MM.1S (cell line): Measurements from ENCODE around the gene RPTOR.

ENCODE experiments used
- DNase-seq: peaks from one replicate; pipeline ENCODE4 v3.0.0-alpha.2; 2015
- H2AFZ ChIP-seq: fragments of 300-600 bp; sonication (generic); 2 replicates; pipeline ENCODE4 v1.6.0; 2016; ENCODE audit warnings: antibody characterized with exemption, low read length
- H3F3A ChIP-seq: fragments of 300-600 bp; sonication (generic); 2 replicates; pipeline ENCODE4 v1.6.1; 2016; ENCODE audit warnings: mild to moderate bottlenecking, antibody characterized with exemption, low read length, moderate library complexity, mixed read lengths; ENCODE audit not compliant: insufficient read depth
- H3K27ac ChIP-seq: fragments of 300-600 bp; sonication (generic); 2 replicates; pipeline ENCODE4 v1.5.1; 2016; ENCODE audit warnings: mild to moderate bottlenecking, low read length
- H3K27me3 ChIP-seq: fragments of 300-600 bp; sonication (generic); replicated peaks from 2 replicates; pipeline ENCODE4 v1.6.0; 2016; ENCODE audit warnings: low read length; ENCODE audit not compliant: insufficient read depth
- H3K36me3 ChIP-seq: fragments of 300-600 bp; sonication (generic); replicated peaks from 2 replicates; pipeline ENCODE4 v1.6.1; 2016; ENCODE audit warnings: mild to moderate bottlenecking, low read length, mixed read lengths; ENCODE audit not compliant: insufficient read depth
- H3K4me1 ChIP-seq: fragments of 300-600 bp; sonication (generic); 2 replicates; pipeline ENCODE4 v1.6.1; 2016; ENCODE audit warnings: low read length, mixed read lengths
- H3K4me2 ChIP-seq: fragments of 300-600 bp; sonication (generic); 2 replicates; pipeline ENCODE4 v1.6.0; 2016; ENCODE audit warnings: low read depth, low read length
- H3K4me3 ChIP-seq: fragments of 300-600 bp; sonication (generic); 2 replicates; pipeline ENCODE4 v1.5.1; 2016; ENCODE audit warnings: low read length, mixed read lengths
- H3K79me2 ChIP-seq: fragments of 300-600 bp; sonication (generic); 2 replicates; pipeline ENCODE4 v1.6.1; 2016; ENCODE audit warnings: mixed run types, low read length, mixed read lengths
- H3K9ac ChIP-seq: fragments of 300-600 bp; sonication (generic); 2 replicates; pipeline ENCODE4 v1.6.1; 2016; ENCODE audit warnings: low read length, mixed read lengths
- H3K9me2 ChIP-seq: fragments of 300-600 bp; sonication (generic); replicated peaks from 2 replicates; pipeline ENCODE4 v1.6.1; 2016; ENCODE audit warnings: mild to moderate bottlenecking, low read length, mixed read lengths; ENCODE audit not compliant: insufficient read depth
- H3K9me3 ChIP-seq: fragments of 300-600 bp; sonication (generic); replicated peaks from 2 replicates; pipeline ENCODE4 v1.6.1; 2016; ENCODE audit warnings: mild to moderate bottlenecking, low read length, mixed read lengths; ENCODE audit not compliant: insufficient read depth
- H4K20me1 ChIP-seq: fragments of 300-600 bp; sonication (generic); 2 replicates; pipeline ENCODE4 v1.6.1; 2016; ENCODE audit warnings: mild to moderate bottlenecking, low read length, moderate library complexity, mixed read lengths; ENCODE audit not compliant: insufficient read depth
- CTCF ChIP-seq: fragments of 300-600 bp; sonication (generic); IDR thresholded peaks from 2 replicates; pipeline ENCODE4 v1.5.1; 2016; ENCODE audit warnings: antibody characterized with exemption, low read length, mixed read lengths
- EZH2 ChIP-seq: fragments of 300-600 bp; sonication (generic); optimal IDR thresholded peaks from 2 replicates; pipeline ENCODE3; 2017; ENCODE audit warnings: low read depth, mild to moderate bottlenecking, antibody characterized with exemption, low read length, mixed read lengths
- EZH2phosphoT487 ChIP-seq: fragments of 300-600 bp; sonication (generic); IDR thresholded peaks from 2 replicates; pipeline ENCODE4 v1.6.1; 2018; ENCODE audit warnings: antibody characterized with exemption, low read length

RPTOR gene

DNA sequence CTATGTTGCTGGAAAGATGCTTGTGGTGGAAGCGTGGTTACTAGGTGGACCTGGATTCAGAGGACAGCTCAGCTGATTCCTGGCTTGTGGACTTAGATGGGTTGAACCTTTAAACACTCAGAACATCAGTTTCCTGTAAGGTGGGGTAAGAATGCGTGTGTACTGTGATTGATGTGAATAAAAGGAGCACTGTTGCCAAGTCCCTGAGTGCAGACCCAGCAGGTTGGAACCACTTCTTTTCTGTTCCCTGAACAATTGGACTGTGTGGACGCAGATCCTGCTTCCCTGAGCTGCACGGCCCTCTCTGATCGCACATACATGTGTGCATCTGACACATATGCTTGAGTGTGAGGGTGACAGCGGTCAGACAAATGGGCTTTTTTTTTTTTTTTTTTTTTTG is 37.5 kb downstream of the RPTOR start:
- H3K27ac ChIP-seq, result no peak overlapping the region
- TF ChIP-seq EZH2phosphoT487 (no peak), CTCF (no peak), EZH2 (no peak)
- peaks cover 63% of the 10 kb centered on the region for H3K79me2 ChIP-seq
- no peaks in the 10 kb centered on the region for H3K27me3 ChIP-seq
- no peaks in the 10 kb centered on the region for H3K9me3 ChIP-seq
- no peak overlapping the region for H2AFZ ChIP-seq
- no peak overlapping the region for H3K4me3 ChIP-seq
- no peak overlapping the region for H3K4me2 ChIP-seq
- no peaks in the 10 kb centered on the region for H3F3A ChIP-seq
- H3K9ac ChIP-seq, result no peak overlapping the region
- no peaks in the 10 kb centered on the region for H3K4me1 ChIP-seq
- DNase-seq, result no peak
- no peaks in the 10 kb centered on the region for H3K9me2 ChIP-seq
- H4K20me1 ChIP-seq, result no peaks in the 10 kb centered on the region
- H3K36me3 ChIP-seq, result no peaks in the 10 kb centered on the region

DNA sequence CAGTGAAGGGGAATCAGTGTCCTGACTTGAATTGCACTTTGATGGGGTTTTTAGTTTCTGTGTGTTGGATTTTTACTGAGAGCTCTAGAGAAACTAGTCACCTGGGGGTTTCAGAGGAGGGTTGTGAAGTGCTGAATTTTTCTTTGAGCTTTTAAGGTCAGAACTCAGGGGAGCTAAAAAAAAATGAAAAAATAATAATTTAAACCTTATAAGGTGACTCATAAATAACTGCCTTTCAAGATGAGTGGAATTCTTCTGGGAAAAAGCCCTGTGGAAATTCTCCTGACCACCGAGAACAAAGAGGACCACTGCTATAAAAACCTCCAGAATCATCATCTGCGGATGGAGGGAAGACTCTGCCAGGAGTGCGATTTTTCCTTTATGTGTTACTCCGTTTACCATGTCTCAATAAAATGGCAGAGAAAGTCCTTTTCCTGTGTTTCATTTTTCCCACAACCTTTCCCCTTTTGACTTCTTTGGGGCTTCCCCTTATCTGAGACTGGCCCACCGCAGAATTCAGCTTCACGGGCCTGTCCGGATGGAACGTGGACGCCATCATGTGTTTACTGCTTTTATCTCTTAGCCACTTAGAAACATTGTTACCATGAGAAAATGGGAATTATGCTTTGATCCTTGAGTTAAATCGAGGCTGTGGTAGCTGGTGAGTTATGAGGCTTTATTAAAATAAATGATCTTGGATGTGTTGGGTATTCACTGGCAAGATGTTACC is 39.7 kb downstream of the RPTOR start:
- no peaks in the 10 kb centered on the region for H3K36me3 ChIP-seq
- no peak for TF ChIP-seq CTCF
- no peak for TF ChIP-seq EZH2
- TF ChIP-seq EZH2phosphoT487, result no peak

DNA sequence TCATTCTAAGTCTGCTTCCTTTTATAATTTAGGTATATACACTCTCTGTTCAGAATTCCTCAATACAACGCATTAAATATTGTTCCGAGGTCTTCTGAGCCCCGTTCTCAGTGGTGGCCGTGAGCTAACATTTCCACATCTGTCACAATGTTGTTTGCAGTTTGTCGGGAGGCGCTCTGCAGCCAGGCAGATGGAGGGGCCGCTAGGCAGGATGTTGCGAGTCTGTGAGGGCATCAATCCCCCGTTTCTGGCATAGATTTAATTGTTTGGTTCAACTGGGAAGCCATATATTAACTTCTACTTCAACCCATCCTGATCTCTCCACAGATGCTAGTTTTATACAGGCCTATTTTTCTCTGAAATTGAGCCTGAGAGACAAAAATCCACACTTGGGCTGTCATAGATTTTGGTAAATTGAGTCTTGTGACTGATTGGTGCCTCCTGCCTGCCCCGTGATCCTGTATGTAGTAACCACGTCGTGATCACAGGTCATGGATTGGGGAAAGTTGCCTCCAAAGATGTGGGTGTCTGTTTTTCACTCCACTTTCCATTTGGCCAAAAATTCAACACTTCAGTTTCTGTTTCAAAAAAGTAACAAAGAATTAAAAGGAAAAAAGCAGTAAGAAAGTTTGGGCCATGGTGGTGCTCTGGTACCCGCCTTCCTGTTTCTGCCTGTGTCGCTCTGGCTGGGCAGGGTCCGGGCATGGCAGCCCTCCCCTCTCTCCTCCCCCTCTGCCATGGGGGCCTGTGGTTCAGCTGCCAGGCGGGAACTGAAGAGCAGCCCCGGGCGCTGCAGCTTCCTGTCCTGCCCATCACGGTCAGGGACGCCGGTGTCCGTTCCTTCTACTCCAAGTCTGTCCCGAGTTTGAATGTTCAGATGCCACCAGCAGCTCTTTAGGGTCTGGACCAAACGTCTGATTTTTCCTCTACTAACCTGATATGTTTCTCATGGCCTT is 41.5 kb downstream of the RPTOR start:
- Histone ChIP-seq H3K9ac (no peak overlapping the region), H3K79me2 (peaks cover 76% of the 10 kb centered on the region), H3K9me2 (no peaks in the 10 kb centered on the region), H3K27ac (no peak overlapping the region), H3K4me2 (no peak overlapping the region), H4K20me1 (no peaks in the 10 kb centered on the region), H3K4me1 (no peaks in the 10 kb centered on the region), H3K4me3 (no peak overlapping the region), H3K9me3 (no peaks in the 10 kb centered on the region), H3K27me3 (no peaks in the 10 kb centered on the region), H3F3A (no peaks in the 10 kb centered on the region), H2AFZ (no peak overlapping the region), H3K36me3 (no peaks in the 10 kb centered on the region)
- no peak for DNase-seq
- TF ChIP-seq CTCF, result no peak
- no peak for TF ChIP-seq EZH2

More for the DNA sequence above, 39.7 kb downstream of the RPTOR start:
- no peak overlapping the region for H3K27ac ChIP-seq
- H3K4me3 ChIP-seq, result no peak overlapping the region
- no peak overlapping the region for H2AFZ ChIP-seq
- H3K27me3 ChIP-seq, result no peaks in the 10 kb centered on the region
- no peaks in the 10 kb centered on the region for H4K20me1 ChIP-seq
- peaks cover 68% of the 10 kb centered on the region for H3K79me2 ChIP-seq
- H3K9me2 ChIP-seq, result no peaks in the 10 kb centered on the region
- no peaks in the 10 kb centered on the region for H3F3A ChIP-seq
- DNase-seq, result no peak
- H3K9ac ChIP-seq, result no peak overlapping the region
- no peaks in the 10 kb centered on the region for H3K4me1 ChIP-seq
- no peaks in the 10 kb centered on the region for H3K9me3 ChIP-seq
- H3K4me2 ChIP-seq, result no peak overlapping the region
